AG04450 (cell line): ENCODE data around the gene MAPKAPK3. TPM values are rescaled to one million over a fixed set of nuclear protein-coding genes. Genes with fewer than 3 reads are reported as not detected.

Experiments used
- CTCF ChIA-PET: fragments of 300-600, 350-600 bp; formaldehyde crosslinking; extraction: SDS; loops from one replicate; lab custom pipeline; 2022; ENCODE audit warnings: antibody characterized with exemption, inconsistent platforms; lab: Charles Lee
- POLR2A ChIA-PET: fragments of 350-600 bp; formaldehyde crosslinking; extraction: SDS; loops from one replicate; lab custom pipeline; 2021; ENCODE audit warnings: antibody characterized with exemption, inconsistent platforms; lab: Yijun Ruan, JAX
- DNase-seq: peaks from one replicate; pipeline ENCODE4 v3.0.0-alpha.2; 2011; ENCODE audit warnings: low read depth, low spot score
- H3K27ac ChIP-seq: one replicate; pipeline ENCODE4 v1.5.1; 2012; ENCODE audit warnings: low read depth, low read length, control low read depth
- H3K27me3 ChIP-seq: one replicate; pipeline ENCODE4 v1.6.0; 2012; ENCODE audit warnings: low read length; ENCODE audit not compliant: control insufficient read depth, insufficient read depth
- H3K4me3 ChIP-seq: 2 replicates; pipeline ENCODE4 v1.5.1; 2011; ENCODE audit warnings: mild to moderate bottlenecking, low read depth, low read length, control low read depth
- H3K9me3 ChIP-seq: 2 replicates; pipeline ENCODE4 v1.5.1; 2012; ENCODE audit warnings: low read length; ENCODE audit not compliant: control insufficient read depth, insufficient read depth
- polyA plus RNA-seq: library from polyadenylated mRNA; depleted of rRNA; stranded (reverse); fragments of >200 nt; gene quantifications from 2 replicates; pipeline ENCODE4 v1.2.3, GENCODE V29; 2011
- TF ChIP-seq, protein P1 (sequence below): IDR thresholded peaks from 2 replicates; pipeline ENCODE4 v1.5.1; 2011; ENCODE audit warnings: low read depth, low read length, control low read depth, inconsistent platforms

The MAPKAPK3 gene
- polyA plus RNA-seq, 1 experiment, result 35.7 TPM

DNA sequence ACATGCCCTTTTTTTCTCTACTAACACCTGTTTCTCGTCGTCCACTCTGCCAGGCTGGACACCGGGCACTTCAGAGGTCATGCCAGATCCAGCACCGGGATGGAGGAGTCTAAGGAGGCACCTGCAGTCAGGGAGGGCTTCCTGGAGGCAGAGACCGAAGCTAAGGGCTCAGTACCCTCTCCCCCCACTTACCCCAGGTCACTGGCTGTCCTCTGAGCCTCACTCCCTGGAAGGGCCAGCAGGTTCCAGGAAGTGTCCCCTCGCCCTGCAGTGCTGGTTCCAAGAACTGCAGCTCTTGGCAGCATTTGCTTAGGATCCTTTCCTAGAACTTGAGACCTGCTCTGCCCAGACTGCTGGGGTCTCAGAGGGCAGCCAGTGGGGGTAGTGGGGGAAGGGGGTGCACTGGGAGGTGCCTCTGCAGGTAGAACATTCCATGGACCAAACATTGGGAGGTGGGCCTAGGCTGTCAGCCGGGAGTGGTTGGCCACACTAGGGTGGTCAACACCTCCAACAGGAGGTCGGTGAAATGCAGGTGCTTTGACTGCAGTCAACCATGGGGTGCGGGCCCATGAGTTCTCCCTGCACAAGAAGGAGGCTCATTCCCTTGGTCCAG, 16.7 kb upstream of the MAPKAPK3 start:
- ChIA-PET CTCF (interaction anchor here (1.4 to 4.9 kb wide), 2 partner anchors 14 to 28 kb away, joined by 4 to 52 read pairs; partner anchors contain the start of genes CISH and MAPKAPK3), POLR2A (interaction anchor here (1.4 to 2.9 kb wide), 4 partner anchors 8 to 30 kb away, joined by 5 to 61 read pairs (median 30); partner anchors contain the start of genes CISH and HEMK1)
- DNase-seq, result no peak

DNA sequence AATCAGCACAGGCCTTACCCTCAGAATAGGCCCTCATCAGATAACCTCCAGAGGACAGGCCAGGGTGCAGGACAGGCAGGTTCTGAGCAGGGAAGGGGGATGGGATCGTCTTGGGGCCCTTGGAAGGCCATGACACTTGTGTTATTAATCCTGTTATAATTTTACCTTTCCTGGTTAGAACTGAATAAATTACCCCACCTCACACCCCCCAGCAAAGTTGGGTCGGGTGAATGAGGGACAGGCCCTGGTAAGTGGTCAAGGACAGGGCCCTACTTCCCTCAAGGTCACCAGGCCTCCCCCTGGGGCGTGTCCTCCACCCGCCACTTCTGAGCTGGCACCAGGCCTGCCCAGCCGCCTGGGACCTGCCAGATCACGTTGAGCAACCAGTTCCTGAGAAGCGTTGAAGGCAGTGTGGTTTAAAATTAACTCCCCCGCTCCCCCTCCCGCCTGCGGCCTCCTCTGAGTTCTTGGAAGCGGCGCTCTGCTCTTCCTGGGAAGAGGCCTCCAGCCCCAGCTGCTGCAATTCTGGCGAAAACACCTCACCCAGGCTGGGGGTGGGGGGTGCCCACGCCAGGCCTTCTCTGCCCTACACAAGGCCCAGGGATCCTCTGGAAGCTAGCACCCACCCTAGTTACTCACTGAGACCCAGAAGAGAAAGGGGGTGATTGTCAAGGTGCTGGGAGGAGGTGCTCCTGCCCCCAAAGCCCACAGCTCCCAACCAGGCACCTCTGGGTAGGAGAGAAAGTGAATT, 15.9 kb upstream of the MAPKAPK3 start:
- POLR2A ChIA-PET, result interaction anchor here (0.7 to 2.9 kb wide), 8 partner anchors 9 to 1554 kb away, joined by 3 to 61 read pairs (median 10); partner anchors contain the start of genes CISH, HEMK1, MANF and POC1A
- Histone ChIP-seq H3K4me3 (peak overlapping the region; percentile 34), H3K9me3 (no peaks in the 10 kb centered on the region), H3K27me3 (no peaks in the 10 kb centered on the region), H3K27ac (peak overlapping the region; percentile 100)
- TF ChIP-seq, protein P1, sequence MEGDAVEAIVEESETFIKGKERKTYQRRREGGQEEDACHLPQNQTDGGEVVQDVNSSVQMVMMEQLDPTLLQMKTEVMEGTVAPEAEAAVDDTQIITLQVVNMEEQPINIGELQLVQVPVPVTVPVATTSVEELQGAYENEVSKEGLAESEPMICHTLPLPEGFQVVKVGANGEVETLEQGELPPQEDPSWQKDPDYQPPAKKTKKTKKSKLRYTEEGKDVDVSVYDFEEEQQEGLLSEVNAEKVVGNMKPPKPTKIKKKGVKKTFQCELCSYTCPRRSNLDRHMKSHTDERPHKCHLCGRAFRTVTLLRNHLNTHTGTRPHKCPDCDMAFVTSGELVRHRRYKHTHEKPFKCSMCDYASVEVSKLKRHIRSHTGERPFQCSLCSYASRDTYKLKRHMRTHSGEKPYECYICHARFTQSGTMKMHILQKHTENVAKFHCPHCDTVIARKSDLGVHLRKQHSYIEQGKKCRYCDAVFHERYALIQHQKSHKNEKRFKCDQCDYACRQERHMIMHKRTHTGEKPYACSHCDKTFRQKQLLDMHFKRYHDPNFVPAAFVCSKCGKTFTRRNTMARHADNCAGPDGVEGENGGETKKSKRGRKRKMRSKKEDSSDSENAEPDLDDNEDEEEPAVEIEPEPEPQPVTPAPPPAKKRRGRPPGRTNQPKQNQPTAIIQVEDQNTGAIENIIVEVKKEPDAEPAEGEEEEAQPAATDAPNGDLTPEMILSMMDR, result no peak
- CTCF ChIA-PET, result interaction anchor here (1.7 to 4.9 kb wide), 3 partner anchors 13 to 32 kb away, joined by 6 to 52 read pairs (median 24); partner anchors contain the start of genes CISH, HEMK1 and MAPKAPK3
- peak; percentile 89 for DNase-seq

More for the DNA sequence above, 16.7 kb upstream of the MAPKAPK3 start:
- no peaks in the 10 kb centered on the region for H3K27me3 ChIP-seq
- H3K27ac ChIP-seq, result peak overlapping the region; percentile 100
- TF ChIP-seq, protein P1, result no peak
- no peaks in the 10 kb centered on the region for H3K9me3 ChIP-seq
- H3K4me3 ChIP-seq, result no peak overlapping the region

DNA sequence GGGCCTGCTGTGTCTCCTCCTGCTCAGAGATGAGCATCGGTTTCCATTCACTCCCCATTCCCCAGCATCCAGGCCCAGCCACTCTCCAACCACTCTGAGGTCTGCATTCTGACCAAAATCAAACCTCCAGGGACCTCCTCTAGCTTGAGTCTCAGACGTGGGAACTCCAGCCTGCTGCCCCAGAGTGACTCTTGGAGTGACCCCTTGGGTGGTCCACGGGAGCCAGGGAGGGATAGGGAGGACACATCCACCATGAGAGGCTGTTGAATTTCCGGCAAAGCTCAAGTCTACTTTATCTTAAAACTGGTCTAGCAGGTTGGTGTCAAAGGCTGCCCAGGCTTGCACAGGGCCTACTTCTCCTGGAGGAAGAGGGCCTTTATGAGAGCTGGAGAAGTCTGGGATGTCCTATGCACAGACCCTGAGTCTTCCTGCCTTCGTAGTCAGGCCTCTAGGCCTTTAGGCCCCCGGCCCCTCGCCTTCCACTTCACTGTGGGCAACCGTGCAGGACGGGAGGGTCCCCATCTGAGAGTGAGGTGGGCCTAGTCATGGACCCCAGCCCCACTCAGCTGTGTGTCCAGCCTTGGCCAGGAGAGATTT, 14.3 kb upstream of the MAPKAPK3 start:
- H3K27me3 ChIP-seq, result no peaks in the 10 kb centered on the region
- peak overlapping the region; percentile 100 for H3K27ac ChIP-seq
- H3K9me3 ChIP-seq, result no peaks in the 10 kb centered on the region
- H3K4me3 ChIP-seq, result no peak overlapping the region
- TF ChIP-seq, protein P1, result no peak
- ChIA-PET POLR2A (interaction anchor here (0.6 to 2.9 kb wide), 13 partner anchors 8 to 1174 kb away, joined by 3 to 61 read pairs (median 4); partner anchors contain the start of genes C3orf18, CISH, DCAF1 and HEMK1), CTCF (interaction anchor here (0.7 to 4.9 kb wide), 4 partner anchors 11 to 786 kb away, joined by 4 to 52 read pairs (median 15); partner anchors contain the start of genes CISH, HEMK1 and MAPKAPK3)
- no peak for DNase-seq

DNA sequence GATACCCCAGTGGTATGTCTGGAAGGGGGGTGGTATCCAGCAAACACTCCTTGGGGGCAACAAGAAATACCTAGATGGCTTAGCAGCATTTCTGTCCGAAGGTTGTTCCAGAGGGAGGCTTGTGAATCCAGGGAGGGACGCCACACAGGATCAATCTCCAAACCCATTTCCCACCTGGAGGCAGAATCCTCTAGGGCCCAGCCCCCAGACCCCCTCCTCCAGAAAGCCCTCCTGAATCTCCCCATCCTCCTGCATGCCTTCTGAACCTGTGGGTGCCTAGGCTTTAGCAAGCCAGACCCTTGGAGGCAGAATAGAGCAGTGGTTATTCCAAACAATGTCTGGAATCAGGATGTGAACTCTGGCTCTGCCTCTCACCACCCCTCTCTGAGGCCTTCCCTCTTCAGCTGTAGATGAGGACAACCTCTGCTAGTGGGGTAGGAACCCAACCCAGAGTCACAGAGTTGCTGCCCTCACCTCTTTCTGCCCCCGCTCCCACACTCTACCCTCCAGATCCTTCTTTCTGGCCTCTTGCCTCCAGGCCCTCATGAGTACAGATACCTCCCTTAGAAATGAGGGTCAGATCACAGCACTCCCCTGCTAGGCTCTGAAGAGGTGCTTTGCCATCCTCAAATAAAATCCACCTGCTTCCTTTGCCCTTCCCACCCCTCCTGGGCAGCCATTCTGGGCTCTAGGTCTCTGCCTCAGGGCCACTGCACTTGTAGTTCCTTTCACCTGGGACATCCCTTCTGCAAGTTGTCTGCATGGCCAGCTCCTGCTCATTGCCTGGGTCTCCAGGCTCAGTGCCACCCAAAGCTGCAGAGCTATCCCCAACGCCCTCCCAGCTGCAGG, 13.5 kb upstream of the MAPKAPK3 start:
- Histone ChIP-seq H3K27ac (no peak overlapping the region), H3K9me3 (no peaks in the 10 kb centered on the region), H3K27me3 (no peaks in the 10 kb centered on the region), H3K4me3 (no peak overlapping the region)
- CTCF ChIA-PET, result interaction anchor here (2.6 to 4.9 kb wide), 2 partner anchors 11 to 31 kb away, joined by 24 to 52 read pairs; partner anchors contain the start of genes CISH and MAPKAPK3
- TF ChIP-seq, protein P1, result no peak
- POLR2A ChIA-PET, result no interaction called here
- DNase-seq, result no peak
